ENCODE data around the gene KMT5C. TPM values are rescaled to one million over a fixed set of nuclear protein-coding genes. Genes with fewer than 3 reads are reported as not detected.
A peak's percentile ranks its signal among the peaks of the same experiment; 100 is the strongest.

Gene KMT5C
- total RNA-seq, 5 donors from 2014 or later (not counting 1 experiment from before 2014, with no cell fraction given), result 24.4 to 71.8 (median 30.7) TPM

GRCh38 chr19:55333870-55334269 lies 5.8 kb upstream of the KMT5C start:
- Histone ChIP-seq H3K9me3 (no peaks in the 10 kb centered on the region), H3K27ac (ENCODE audit: low read length) (no peak overlapping the region), H3K36me3 (ENCODE audit: control insufficient read depth in 2 of 2, extremely low read depth in 1 of 2, insufficient read depth in 1 of 2, low read length in 1 of 2) (no peaks in the 10 kb centered on the region), H3K4me3 (ENCODE audit: control insufficient read depth in 1 of 2, extremely low read depth in 1 of 2, low read length in 1 of 2) (no peak overlapping the region), H3K4me1 (ENCODE audit: control insufficient read depth in 1 of 2, extremely low read depth in 1 of 2, insufficient read depth in 2 of 2, low read length in 2 of 2) (peaks cover 4 to 9% of the 10 kb centered on the region in 2 experiments), H3K27me3 (replicated peaks in 1 of 2; ENCODE audit: control insufficient read depth in 2 of 2, extremely low read depth in 1 of 2, insufficient read depth in 2 of 2, low read length in 1 of 2) (peaks cover 0 to 36% of the 10 kb centered on the region in 2 experiments)
- H3K4me3 Mint-ChIP-seq, result no peak overlapping the region
- no peak for ATAC-seq (replicated peaks in 1 of 4)
- no peaks in the 10 kb centered on the region for H3K9me3 Mint-ChIP-seq
- peaks cover 3 to 23% of the 10 kb centered on the region in 2 donors for H3K27me3 Mint-ChIP-seq
- no peaks in the 10 kb centered on the region for H3K36me3 Mint-ChIP-seq
- CTCF ChIA-PET, result no interaction called here
- H3K27ac Mint-ChIP-seq, result no peak overlapping the region
- 92% methylated on average over 9 of the region's 11 CpGs for WGBS (ENCODE audit: insufficient coverage)
- POLR2A ChIA-PET, result no interaction called here
- no peak for DNase-seq
- peaks cover 5 to 9% (median 8%) of the 10 kb centered on the region in 3 donors for H3K4me1 Mint-ChIP-seq

- POLR2A ChIA-PET, result no interaction called here
Observed at GRCh38 chr19:55336101-55336500, 3.6 kb upstream of the KMT5C start.

GRCh38 chr19:55339889-55340783 lies 460 bp downstream of the KMT5C start:
- H3K4me3 ChIP-seq (ENCODE audit: control insufficient read depth in 1 of 2, extremely low read depth in 1 of 2, low read length in 1 of 2), result peak overlapping the region; percentile 58 to 64

More at GRCh38 chr19:55336101-55336500, 3.6 kb upstream of the KMT5C start:
- Histone ChIP-seq H3K9me3 (no peaks in the 10 kb centered on the region), H3K27me3 (replicated peaks in 1 of 2; ENCODE audit: control insufficient read depth in 2 of 2, extremely low read depth in 1 of 2, insufficient read depth in 2 of 2, low read length in 1 of 2) (peaks cover 0 to 45% of the 10 kb centered on the region in 2 experiments), H3K27ac (ENCODE audit: low read length) (no peak overlapping the region), H3K4me3 (ENCODE audit: control insufficient read depth in 1 of 2, extremely low read depth in 1 of 2, low read length in 1 of 2) (no peak overlapping the region), H3K36me3 (ENCODE audit: control insufficient read depth in 2 of 2, extremely low read depth in 1 of 2, insufficient read depth in 1 of 2, low read length in 1 of 2) (no peaks in the 10 kb centered on the region), H3K4me1 (ENCODE audit: control insufficient read depth in 1 of 2, extremely low read depth in 1 of 2, insufficient read depth in 2 of 2, low read length in 2 of 2) (peaks cover 4 to 23% of the 10 kb centered on the region in 2 experiments)
- no peaks in the 10 kb centered on the region for H3K36me3 Mint-ChIP-seq
- no peak for DNase-seq
- no peaks in the 10 kb centered on the region for H3K9me3 Mint-ChIP-seq
- peaks cover 16 to 20% (median 19%) of the 10 kb centered on the region in 3 donors for H3K4me1 Mint-ChIP-seq
- peaks cover 3 to 21% of the 10 kb centered on the region in 2 donors for H3K27me3 Mint-ChIP-seq
- no peak for ATAC-seq (replicated peaks in 1 of 4)
- no peak overlapping the region for H3K27ac Mint-ChIP-seq
- no peak overlapping the region for H3K4me3 Mint-ChIP-seq
- no CpG with 5 or more reads among the region's 7 CpGs for WGBS (ENCODE audit: insufficient coverage)
- CTCF ChIA-PET, result no interaction called here

GRCh38 chr19:55340784-55341147 lies 1.1 kb downstream of the KMT5C start:
- H3K4me3 ChIP-seq (ENCODE audit: control insufficient read depth in 1 of 2, extremely low read depth in 1 of 2, low read length in 1 of 2), result peak overlapping the region; percentile 58 to 64
- WGBS (ENCODE audit: insufficient coverage), result 9% methylated on average over 9 of the region's 24 CpGs
- H3K36me3 Mint-ChIP-seq, result peaks cover 16% of the 10 kb centered on the region
- peaks cover 19 to 25% (median 21%) of the 10 kb centered on the region in 3 donors for H3K4me1 Mint-ChIP-seq
- peaks cover 0 to 4% of the 10 kb centered on the region in 2 donors for H3K27me3 Mint-ChIP-seq
- peaks cover 3 to 13% of the 10 kb centered on the region in 2 donors for H3K36me3 ChIP-seq (ENCODE audit: control insufficient read depth in 2 of 2, extremely low read depth in 1 of 2, insufficient read depth in 1 of 2, low read length in 1 of 2)
- ATAC-seq (replicated peaks in 1 of 4) (no peak), DNase-seq (peak in 5 of 35 experiments; percentile 17 to 40 (median 19))
- H3K27ac Mint-ChIP-seq, result no peak overlapping the region
- H3K4me3 Mint-ChIP-seq, result peak overlapping the region; percentile 76 to 78 (median 78)
- H3K4me1 ChIP-seq (ENCODE audit: control insufficient read depth in 1 of 2, extremely low read depth in 1 of 2, insufficient read depth in 2 of 2, low read length in 2 of 2), result peaks cover 6 to 31% of the 10 kb centered on the region in 2 experiments
- H3K27ac ChIP-seq (ENCODE audit: low read length), result no peak overlapping the region
- ChIA-PET POLR2A (no interaction called here), CTCF (interaction anchor here in 1 of 2 donors (0.5 kb wide), 1 partner anchor 1342 kb away, joined by 3 read pairs; no protein-coding TSS in a partner anchor)
- H3K27me3 ChIP-seq (replicated peaks in 1 of 2; ENCODE audit: control insufficient read depth in 2 of 2, extremely low read depth in 1 of 2, insufficient read depth in 2 of 2, low read length in 1 of 2), result peaks cover 0 to 17% of the 10 kb centered on the region in 2 experiments
- H3K9me3 Mint-ChIP-seq, result no peaks in the 10 kb centered on the region
- H3K9me3 ChIP-seq, result no peaks in the 10 kb centered on the region

More at GRCh38 chr19:55339889-55340783, 460 bp downstream of the KMT5C start:
- H3K9me3 Mint-ChIP-seq, result no peaks in the 10 kb centered on the region
- WGBS (ENCODE audit: insufficient coverage), result 8% methylated on average over 25 of the region's 44 CpGs
- peaks cover 3 to 13% of the 10 kb centered on the region in 2 donors for H3K36me3 ChIP-seq (ENCODE audit: control insufficient read depth in 2 of 2, extremely low read depth in 1 of 2, insufficient read depth in 1 of 2, low read length in 1 of 2)
- H3K27ac ChIP-seq (ENCODE audit: low read length), result peak overlapping the region; percentile 70
- DNase-seq, result peak in 8 of 35 experiments; percentile 12 to 37 (median 18)
- H3K4me1 Mint-ChIP-seq, result peaks cover 19 to 25% (median 21%) of the 10 kb centered on the region in 3 donors
- peaks cover 10% of the 10 kb centered on the region for H3K36me3 Mint-ChIP-seq
- ChIA-PET CTCF (interaction anchor here in 1 of 2 donors (0.5 to 1.7 kb wide), 11 partner anchors 38 to 1343 kb away, joined by 3 to 15 read pairs (median 4); partner anchors contain the start of genes FIZ1, ISOC2, PPP6R1 and TMEM238), POLR2A (interaction anchor here (0.6 to 1.8 kb wide), 17 partner anchors 8 to 891 kb away, joined by 3 to 11 read pairs (median 4); partner anchors contain the start of genes HSPBP1 (in 1 of the 2), ISOC2 (in 1 of the 2), LENG8 (in 1 of the 2) and TMEM238 (in 1 of the 2))
- H3K4me3 Mint-ChIP-seq, result peak overlapping the region; percentile 78 to 92 (median 92)
- H3K9me3 ChIP-seq, result no peaks in the 10 kb centered on the region
- no peak for ATAC-seq (replicated peaks in 1 of 4)
- peaks cover 0 to 21% of the 10 kb centered on the region in 2 experiments for H3K27me3 ChIP-seq (replicated peaks in 1 of 2; ENCODE audit: control insufficient read depth in 2 of 2, extremely low read depth in 1 of 2, insufficient read depth in 2 of 2, low read length in 1 of 2)
- peak overlapping the region; percentile 88 for H3K27ac Mint-ChIP-seq
- peaks cover under 1 to 5% of the 10 kb centered on the region in 2 donors for H3K27me3 Mint-ChIP-seq
- peaks cover 6 to 31% of the 10 kb centered on the region in 2 experiments for H3K4me1 ChIP-seq (ENCODE audit: control insufficient read depth in 1 of 2, extremely low read depth in 1 of 2, insufficient read depth in 2 of 2, low read length in 2 of 2)

- peak overlapping the region in 1 of 2 donors; percentile 58 for H3K4me3 ChIP-seq (ENCODE audit: control insufficient read depth in 1 of 2, extremely low read depth in 1 of 2, low read length in 1 of 2)
- peaks cover 6 to 31% of the 10 kb centered on the region in 2 experiments for H3K4me1 ChIP-seq (ENCODE audit: control insufficient read depth in 1 of 2, extremely low read depth in 1 of 2, insufficient read depth in 2 of 2, low read length in 2 of 2)
- no peaks in the 10 kb centered on the region for H3K9me3 ChIP-seq
- POLR2A ChIA-PET, result no interaction called here
- no peak overlapping the region for H3K27ac ChIP-seq (ENCODE audit: low read length)
- WGBS (ENCODE audit: insufficient coverage), result 0% methylated on average over 6 of the region's 15 CpGs
- peak overlapping the region in 1 of 2 donors; percentile 28 for H3K27ac Mint-ChIP-seq
- H3K36me3 Mint-ChIP-seq, result peaks cover 16% of the 10 kb centered on the region
- peaks cover 0 to 2% of the 10 kb centered on the region in 2 donors for H3K27me3 Mint-ChIP-seq
- peak overlapping the region; percentile 76 to 78 (median 76) for H3K4me3 Mint-ChIP-seq
- H3K36me3 ChIP-seq (ENCODE audit: control insufficient read depth in 2 of 2, extremely low read depth in 1 of 2, insufficient read depth in 1 of 2, low read length in 1 of 2), result peaks cover 3 to 13% of the 10 kb centered on the region in 2 donors
- H3K4me1 Mint-ChIP-seq, result peaks cover 19 to 25% (median 21%) of the 10 kb centered on the region in 3 donors
- CTCF ChIA-PET, result no interaction called here
- no peaks in the 10 kb centered on the region for H3K9me3 Mint-ChIP-seq
- H3K27me3 ChIP-seq (replicated peaks in 1 of 2; ENCODE audit: control insufficient read depth in 2 of 2, extremely low read depth in 1 of 2, insufficient read depth in 2 of 2, low read length in 1 of 2), result peaks cover 0 to 17% of the 10 kb centered on the region in 2 experiments
- DNase-seq, result peak in 17 of 35 experiments; percentile 17 to 61 (median 33)
- ATAC-seq (replicated peaks in 1 of 4), result no peak
Observed at GRCh38 chr19:55341171-55341588, 1.5 kb downstream of the KMT5C start.

All from T-cell (primary cell).